SH-SY5Y (cell line): ENCODE measurements around the gene PRR20E.
"Not testable (repeated sequence)": the region's sequence is repeated elsewhere in the genome, so short reads cannot be mapped to it uniquely, and the experiment has no call there.

Source experiments
- GATA2 ChIP-seq: IDR thresholded peaks from 2 replicates; pipeline ENCODE4 v1.6.1; 2011; ENCODE audit warnings: mild to moderate bottlenecking, low read depth, low read length
- GATA3 ChIP-seq: IDR thresholded peaks from 2 replicates; pipeline ENCODE4 v1.6.1; 2011; ENCODE audit warnings: low read depth, mild to moderate bottlenecking, low read length, moderate library complexity

PRR20E gene

DNA sequence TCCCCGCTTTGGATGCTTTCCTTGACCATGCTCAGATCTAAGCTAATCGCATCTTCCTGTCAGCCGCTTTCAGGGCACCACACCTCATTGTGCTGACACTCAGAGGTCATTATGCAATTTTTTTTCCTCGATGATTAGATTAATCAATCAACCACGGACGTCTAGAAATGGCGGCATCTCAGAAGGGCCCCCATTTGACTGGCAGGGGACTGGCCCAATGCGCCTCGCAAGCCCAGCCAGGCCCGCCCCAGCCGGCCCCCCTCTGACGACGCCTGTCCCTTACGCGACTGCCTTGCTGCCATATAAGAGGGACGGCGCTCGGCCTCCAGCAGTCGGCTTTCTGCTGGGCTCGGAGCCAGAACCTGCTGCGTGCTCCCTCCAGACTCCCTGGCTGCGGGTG lies at the start of gene PRR20E:
TSS of gene PRR20E (plus strand) at position 301 of the 400 bp plus-strand sequence. CDS start 387 bp downstream, outside the sequence.
- not testable (repeated sequence) for TF ChIP-seq GATA2, GATA3

DNA sequence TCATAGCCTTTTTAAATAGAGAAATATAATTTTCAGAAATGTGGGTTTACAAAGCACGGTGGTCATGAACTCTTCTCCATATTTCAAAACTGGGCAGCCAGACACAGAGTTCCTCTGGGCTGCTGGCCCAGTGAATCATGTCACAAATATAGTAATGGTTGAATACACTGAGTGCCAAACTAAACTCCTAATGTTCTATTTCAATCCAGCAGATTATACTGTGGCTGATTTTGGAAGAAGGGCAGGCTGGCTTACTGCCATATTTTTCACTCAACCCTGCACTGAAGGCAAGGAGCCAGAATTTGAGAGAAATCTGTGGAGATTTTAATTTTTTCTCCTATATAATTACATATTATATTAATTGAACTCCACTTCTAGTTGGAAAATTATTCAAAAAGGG lies 43.3 kb upstream of the PRR20E start:
- TF ChIP-seq GATA2 (no peak), GATA3 (no peak)

GRCh38 chr13:57128909-57129308 lies 38.1 kb upstream of the PRR20E start:
- no peak for TF ChIP-seq GATA3
- TF ChIP-seq GATA2 = no peak

GRCh38 chr13:57136093-57136492 lies 30.9 kb upstream of the PRR20E start:
- no peak for TF ChIP-seq GATA2
- TF ChIP-seq GATA3 = no peak

GRCh38 chr13:57137585-57137984 lies 29.4 kb upstream of the PRR20E start:
- no peak for TF ChIP-seq GATA3
- no peak for TF ChIP-seq GATA2

DNA sequence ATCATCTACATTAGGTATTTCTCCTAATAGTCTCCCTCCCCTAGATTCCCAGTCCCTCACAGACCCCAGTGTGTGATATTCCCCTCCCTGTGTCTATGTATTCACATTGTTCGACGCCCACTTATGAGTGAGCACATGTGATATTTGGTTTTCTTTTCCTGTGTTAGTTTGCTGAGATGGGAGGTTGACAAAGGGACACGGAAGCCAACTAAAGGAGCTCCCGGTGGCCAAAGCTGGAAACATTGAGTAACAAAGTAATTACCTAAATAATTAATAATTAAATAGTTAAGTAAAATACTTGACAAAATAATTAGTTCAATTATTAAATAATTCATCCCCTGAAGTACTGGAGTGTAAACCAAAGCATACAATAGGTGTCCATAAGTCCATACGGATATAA lies 28.0 kb upstream of the PRR20E start:
- TF ChIP-seq GATA3 (no peak), GATA2 (no peak)

DNA sequence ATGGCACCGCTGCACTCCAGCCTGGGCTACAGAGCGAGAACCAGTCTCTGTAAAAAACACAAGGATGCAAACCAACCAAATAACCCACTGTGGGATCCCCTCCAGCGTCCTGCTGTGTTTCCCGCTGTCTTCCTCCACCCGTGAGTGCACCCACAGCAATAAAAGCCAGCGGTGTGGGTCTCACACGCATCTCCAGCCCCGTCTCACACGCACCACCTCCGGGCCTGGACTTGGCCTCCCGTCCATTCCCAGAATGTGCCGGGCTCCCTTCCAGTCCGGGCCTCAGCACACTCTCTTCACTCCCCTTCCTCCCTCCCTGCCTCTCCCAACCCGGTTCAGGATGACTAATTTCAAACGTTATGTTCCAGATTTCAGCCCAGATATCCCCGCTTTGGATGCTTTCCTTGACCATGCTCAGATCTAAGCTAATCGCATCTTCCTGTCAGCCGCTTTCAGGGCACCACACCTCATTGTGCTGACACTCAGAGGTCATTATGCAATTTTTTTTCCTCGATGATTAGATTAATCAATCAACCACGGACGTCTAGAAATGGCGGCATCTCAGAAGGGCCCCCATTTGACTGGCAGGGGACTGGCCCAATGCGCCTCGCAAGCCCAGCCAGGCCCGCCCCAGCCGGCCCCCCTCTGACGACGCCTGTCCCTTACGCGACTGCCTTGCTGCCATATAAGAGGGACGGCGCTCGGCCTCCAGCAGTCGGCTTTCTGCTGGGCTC lies 26.6 kb upstream of the PRR20E start, which contains the start of gene PRR20A:
TSS of gene PRR20A (plus strand) at position 684 of the 734 bp plus-strand sequence. CDS start 387 bp downstream, outside the sequence.
- not testable (repeated sequence) for TF ChIP-seq GATA2, GATA3

DNA sequence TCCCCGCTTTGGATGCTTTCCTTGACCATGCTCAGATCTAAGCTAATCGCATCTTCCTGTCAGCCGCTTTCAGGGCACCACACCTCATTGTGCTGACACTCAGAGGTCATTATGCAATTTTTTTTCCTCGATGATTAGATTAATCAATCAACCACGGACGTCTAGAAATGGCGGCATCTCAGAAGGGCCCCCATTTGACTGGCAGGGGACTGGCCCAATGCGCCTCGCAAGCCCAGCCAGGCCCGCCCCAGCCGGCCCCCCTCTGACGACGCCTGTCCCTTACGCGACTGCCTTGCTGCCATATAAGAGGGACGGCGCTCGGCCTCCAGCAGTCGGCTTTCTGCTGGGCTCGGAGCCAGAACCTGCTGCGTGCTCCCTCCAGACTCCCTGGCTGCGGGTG lies 19.8 kb upstream of the PRR20E start, which contains the start of gene PRR20B:
TSS of gene PRR20B (plus strand) at position 301 of the 400 bp plus-strand sequence. CDS start 387 bp downstream, outside the sequence.
- not testable (repeated sequence) for TF ChIP-seq GATA3, GATA2

GRCh38 chr13:57153761-57154160 lies 13.2 kb upstream of the PRR20E start, which contains the start of gene PRR20C:
TSS of gene PRR20C (plus strand) at chr13:57154061. CDS start at chr13:57154448, 387 bp downstream.
- not testable (repeated sequence) for TF ChIP-seq GATA2, GATA3

- TF ChIP-seq GATA2, GATA3: not testable (repeated sequence)
Observed at GRCh38 chr13:57160332-57160731, 6.7 kb upstream of the PRR20E start, which contains the start of gene PRR20D. TSS of gene PRR20D (plus strand) at chr13:57160632. CDS start at chr13:57161019, 387 bp downstream.

GRCh38 chr13:57191667-57192066 lies 24.7 kb downstream of the PRR20E start:
- TF ChIP-seq GATA2 (no peak), GATA3 (no peak)

GRCh38 chr13:57212989-57213388 lies 46.0 kb downstream of the PRR20E start:
- TF ChIP-seq GATA3 = no peak
- no peak for TF ChIP-seq GATA2
